IMR-90 (cell line): ENCODE results near the gene GPC5. TPM values are rescaled to one million over a fixed set of nuclear protein-coding genes. Genes with fewer than 3 reads are reported as not detected.

Source experiments
- ATAC-seq: fragments of 200-7000 bp; cut with Tn5 transposase; 2 replicates; pipeline ENCODE4 v1.9.1; 2020; ENCODE audit warnings: low read depth, mild to moderate bottlenecking, moderate library complexity
- BruUV-seq: library from RNA; stranded (reverse); fragments of 400-500 nt; replicated peaks from 2 replicates; lab custom pipeline; 2021; lab: Mats Ljungman, UMichigan
- CTCF ChIA-PET: fragments of 300-600 bp; formaldehyde crosslinking; extraction: SDS; loops from one replicate; lab custom pipeline; 2021; ENCODE audit warnings: antibody characterized with exemption; lab: Yijun Ruan, JAX
- POLR2A ChIA-PET: fragments of 300-600 bp; sonication (Branson Sonifier 250); formaldehyde crosslinking; loops from one replicate; lab custom pipeline; 2022; ENCODE audit warnings: antibody characterized with exemption; ENCODE audit not compliant: unreplicated experiment; lab: Charles Lee
- DNase-seq: peaks from one replicate; pipeline ENCODE4 v3.0.0; 2013
- H2AFZ ChIP-seq: replicated peaks from 2 replicates; pipeline ENCODE3; 2013; ENCODE audit warnings: low read length, mild to moderate bottlenecking; ENCODE audit not compliant: poor library complexity
- H2AK5ac ChIP-seq: 2 replicates; pipeline ENCODE4 v1.6.1; 2013; ENCODE audit warnings: low read depth, low read length, inconsistent platforms
- H2AK9ac ChIP-seq: replicated peaks from 2 replicates; pipeline ENCODE3; 2013; ENCODE audit warnings: mild to moderate bottlenecking, low read depth, low read length, moderate library complexity; ENCODE audit not compliant: poor library complexity
- H2BK120ac ChIP-seq: 2 replicates; pipeline ENCODE4 v1.6.1; 2013; ENCODE audit warnings: low read depth, low read length, inconsistent platforms
- H2BK15ac ChIP-seq: 3 replicates; pipeline ENCODE4 v1.6.1; 2013; ENCODE audit warnings: low read depth, low read length, inconsistent platforms
- H2BK20ac ChIP-seq: 2 replicates; pipeline ENCODE4 v1.6.1; 2013; ENCODE audit warnings: low read depth, mild to moderate bottlenecking, inconsistent platforms, low read length, moderate library complexity
- H2BK5ac ChIP-seq: 2 replicates; pipeline ENCODE4 v1.6.1; 2013; ENCODE audit warnings: mild to moderate bottlenecking, low read depth, low read length, inconsistent platforms; ENCODE audit not compliant: poor library complexity, severe bottlenecking
- H3K14ac ChIP-seq: replicated peaks from 2 replicates; pipeline ENCODE4 v1.6.1; 2013; ENCODE audit warnings: low read depth, low read length, inconsistent platforms
- H3K18ac ChIP-seq: 2 replicates; pipeline ENCODE4 v1.6.1; 2013; ENCODE audit warnings: low read depth, low read length, control low read depth
- H3K23ac ChIP-seq: 2 replicates; pipeline ENCODE4 v1.6.1; 2013; ENCODE audit warnings: low read depth, low read length, inconsistent platforms
- H3K27ac ChIP-seq: 2 replicates; pipeline ENCODE4 v1.5.1; 2013; ENCODE audit warnings: mild to moderate bottlenecking, control low read depth, low read length; ENCODE audit not compliant: insufficient read depth
- H3K27me3 ChIP-seq: 2 replicates; pipeline ENCODE4 v1.6.1; 2013; ENCODE audit warnings: low read length; ENCODE audit not compliant: control insufficient read depth, insufficient read depth
- H3K36me3 ChIP-seq: 2 replicates; pipeline ENCODE4 v1.6.1; 2013; ENCODE audit warnings: low read length, mixed read lengths; ENCODE audit not compliant: control insufficient read depth, insufficient read depth
- H3K4ac ChIP-seq: 2 replicates; pipeline ENCODE4 v1.6.1; 2013; ENCODE audit warnings: low read depth, low read length, inconsistent platforms
- H3K4me1 ChIP-seq: 2 replicates; pipeline ENCODE4 v1.6.1; 2013; ENCODE audit warnings: low read length, mixed read lengths; ENCODE audit not compliant: control insufficient read depth, insufficient read depth
- H3K4me2 ChIP-seq: 2 replicates; pipeline ENCODE4 v1.6.1; 2013; ENCODE audit warnings: low read depth, mild to moderate bottlenecking, control low read depth, low read length, moderate library complexity
- H3K4me3 ChIP-seq: 2 replicates; pipeline ENCODE4 v1.5.1; 2013; ENCODE audit warnings: low read depth, mild to moderate bottlenecking, control low read depth, low read length, moderate library complexity; ENCODE audit not compliant: insufficient read depth
- H3K56ac ChIP-seq: 2 replicates; pipeline ENCODE4 v1.6.1; 2013; ENCODE audit warnings: low read length, inconsistent platforms; ENCODE audit not compliant: insufficient read depth; ENCODE audit errors: extremely low read depth
- H3K79me1 ChIP-seq, 2 experiments: 2 replicates each; pipeline ENCODE4 v1.6.1; 2013; ENCODE audit warnings: low read length in 2 of 2, inconsistent platforms in 1 of 2, low read depth in 1 of 2
- H3K9ac ChIP-seq: 2 replicates; pipeline ENCODE4 v1.6.1; 2013; ENCODE audit warnings: low read depth, low read length, control low read depth
- H3K9me1 ChIP-seq: 2 replicates; pipeline ENCODE4 v1.6.1; 2013; ENCODE audit warnings: low read length, inconsistent platforms; ENCODE audit not compliant: insufficient read depth
- H3K9me3 ChIP-seq: 2 replicates; pipeline ENCODE4 v1.6.1; 2013; ENCODE audit warnings: low read length; ENCODE audit not compliant: control insufficient read depth, insufficient read depth
- H4K20me1 ChIP-seq: 2 replicates; pipeline ENCODE4 v1.6.1; 2013; ENCODE audit warnings: low read length, inconsistent platforms; ENCODE audit not compliant: insufficient read depth
- H4K5ac ChIP-seq: 2 replicates; pipeline ENCODE4 v1.6.1; 2013; ENCODE audit warnings: mild to moderate bottlenecking, low read depth, low read length, control low read depth
- H4K8ac ChIP-seq, 2 experiments: 2 replicates each; pipeline ENCODE4 v1.6.1; 2013; ENCODE audit warnings: low read depth in 2 of 2, low read length in 2 of 2, control low read depth in 1 of 2, inconsistent platforms in 1 of 2
- H4K91ac ChIP-seq: 2 replicates; pipeline ENCODE4 v1.6.1; 2013; ENCODE audit warnings: low read depth, low read length, inconsistent platforms; ENCODE audit not compliant: insufficient read depth
- FOS ChIP-seq: fragments of 150-350 bp; IDR thresholded peaks from 2 replicates; pipeline ENCODE4 v1.6.1; 2016; ENCODE audit warnings: low read depth, low read length
- NFE2L2 ChIP-seq: fragments of 150-350 bp; IDR thresholded peaks from 2 replicates; pipeline ENCODE4 v1.6.1; 2016; ENCODE audit warnings: low read depth, mild to moderate bottlenecking, low read length
- RAD21 ChIP-seq: IDR thresholded peaks from 2 replicates; pipeline ENCODE4 v1.6.1; 2012; ENCODE audit warnings: low read length, improper control_type of control experiment
- RCOR1 ChIP-seq: IDR thresholded peaks from 2 replicates; pipeline ENCODE4 v1.6.1; 2012; ENCODE audit warnings: mild to moderate bottlenecking, low read length, improper control_type of control experiment; ENCODE audit not compliant: insufficient replicate concordance
- WGBS, 2 experiments: methylation state at CpG; one replicate each; pipeline versions ENCODE4 v1.1.5 to v1.1.7; 2013; ENCODE audit warnings: missing lambda C conversion rate in 2 of 2; ENCODE audit not compliant: insufficient read length in 1 of 2; ENCODE audit errors: extremely low coverage in 2 of 2; 5-methylcytosine and 5-hydroxymethylcytosine counted together
- dilution Hi-C: fragments of 300-500 bp; cut with HindIII; formaldehyde crosslinking; loops from one replicate; pipeline ENCODE4 v1.14.3; 2018; ENCODE audit warnings: low sequenced_read_pairs; ENCODE audit not compliant: unreplicated experiment
- in situ Hi-C: fragments of 300-500 bp; cut with MboI; formaldehyde crosslinking; loops from 3 replicates; pipeline ENCODE4 v1.14.3; 2019; ENCODE audit warnings: low sequenced_read_pairs, inconsistent platforms, mixed read lengths
- intact Hi-C: fragments of 100-400 bp; cut with micrococcal nuclease; formaldehyde crosslinking; loops from 2 replicates; pipeline ENCODE4 v1.10.0; 2022
- polyA plus RNA-seq, 3 experiments: library from polyadenylated mRNA; depleted of rRNA; stranded (reverse); fragments of >200 nt; gene quantifications; 2 replicates each; pipeline ENCODE4 v1.2.3, GENCODE V29; 2012; ENCODE audit warnings: low replicate concordance in 1 of 3
- total RNA-seq: library from RNA; depleted of rRNA; stranded (reverse); fragments of >200 nt; gene quantifications from 2 replicates; pipeline ENCODE4 v1.2.3, GENCODE V29; 2012
- TF ChIP-seq, protein P1 (sequence below): fragments of 150-350 bp; IDR thresholded peaks from 2 replicates; pipeline ENCODE4 v1.6.1; 2016; ENCODE audit warnings: low read depth, mild to moderate bottlenecking, low read length, moderate library complexity, borderline replicate concordance

Gene GPC5
- total and polyA plus RNA-seq, 2 of the 4 experiments (the other 2 are of a cell fraction): 0.94 to 1.8 TPM

DNA sequence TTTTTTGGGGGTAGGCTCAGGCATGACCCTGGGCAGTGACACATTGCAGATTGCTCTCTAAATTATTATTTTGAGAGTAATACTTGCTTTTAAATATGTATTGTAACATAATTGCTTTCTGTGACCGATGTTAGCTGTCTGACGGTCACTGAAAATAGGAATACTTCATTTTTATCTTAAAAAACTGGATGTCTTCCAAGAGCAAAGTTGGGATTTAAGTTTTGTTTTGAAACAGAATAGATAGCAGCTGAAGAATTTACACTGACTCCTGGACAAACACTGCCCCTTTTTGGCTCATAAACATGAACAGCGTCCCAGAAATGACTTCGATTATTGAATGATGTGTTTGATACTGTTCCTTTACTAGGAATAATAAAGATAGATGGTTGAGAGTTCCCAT, 535.9 kb downstream of the GPC5 start:
- Histone ChIP-seq H3K23ac (no peak overlapping the region), H4K20me1 (no peaks in the 10 kb centered on the region), H3K27ac (no peak overlapping the region), H3K4me3 (no peak overlapping the region), H2BK120ac (no peak overlapping the region), H2AK9ac (no peak overlapping the region), H2BK20ac (no peak overlapping the region), H3K4ac (no peak overlapping the region), H2BK15ac (no peak overlapping the region), H3K27me3 (no peaks in the 10 kb centered on the region), H2BK5ac (no peak overlapping the region), H2AK5ac (no peak overlapping the region), H3K79me1 (no peaks in the 10 kb centered on the region), H4K91ac (no peak overlapping the region), H3K14ac (no peak overlapping the region), H4K8ac (no peak overlapping the region), H3K56ac (no peak overlapping the region), H3K9me1 (no peaks in the 10 kb centered on the region), H4K5ac (no peak overlapping the region), H3K36me3 (no peaks in the 10 kb centered on the region), H3K4me1 (no peaks in the 10 kb centered on the region), H3K4me2 (no peak overlapping the region), H3K9me3 (no peaks in the 10 kb centered on the region), H2AFZ (no peak overlapping the region), H3K18ac (no peak overlapping the region), H3K9ac (no peak overlapping the region)
- BruUV-seq: no TSS peak
- CTCF ChIA-PET: no interaction called here
- no CpG with 5 or more reads among the region's 4 CpGs for WGBS, 2 experiments
- TF ChIP-seq, protein P1, sequence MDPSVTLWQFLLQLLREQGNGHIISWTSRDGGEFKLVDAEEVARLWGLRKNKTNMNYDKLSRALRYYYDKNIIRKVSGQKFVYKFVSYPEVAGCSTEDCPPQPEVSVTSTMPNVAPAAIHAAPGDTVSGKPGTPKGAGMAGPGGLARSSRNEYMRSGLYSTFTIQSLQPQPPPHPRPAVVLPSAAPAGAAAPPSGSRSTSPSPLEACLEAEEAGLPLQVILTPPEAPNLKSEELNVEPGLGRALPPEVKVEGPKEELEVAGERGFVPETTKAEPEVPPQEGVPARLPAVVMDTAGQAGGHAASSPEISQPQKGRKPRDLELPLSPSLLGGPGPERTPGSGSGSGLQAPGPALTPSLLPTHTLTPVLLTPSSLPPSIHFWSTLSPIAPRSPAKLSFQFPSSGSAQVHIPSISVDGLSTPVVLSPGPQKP: no peak
- TF ChIP-seq RAD21 (no peak), FOS (no peak), RCOR1 (no peak), NFE2L2 (no peak)
- POLR2A ChIA-PET: no interaction called here
- intact Hi-C loops (no loop called here), in situ Hi-C loops (no loop called here), dilution Hi-C loops (no loop called here)
- ATAC-seq (no peak), DNase-seq (no peak)
